ENCODE results near the gene MTERF2. TPM values are rescaled to one million over a fixed set of nuclear protein-coding genes. Genes with fewer than 3 reads are reported as not detected.
A peak's percentile ranks its signal among the peaks of the same experiment; 100 is the strongest.
"Not testable (repeated sequence)": the region's sequence is repeated elsewhere in the genome, so short reads cannot be mapped to it uniquely, and the experiment has no call there.

MTERF2 gene
- total RNA-seq, 1 donor from 2014 or later, result 18.3 TPM

- not testable (repeated sequence) for DNase-seq (ENCODE audit: low spot score in 2 of 2); FAIRE-seq
Measured at GRCh38 chr12:106996102-106996501, 9.2 kb upstream of the MTERF2 start.

GRCh38 chr12:106994579-106995220 lies 7.8 kb upstream of the MTERF2 start:
- DNase-seq (ENCODE audit: low spot score in 2 of 2) (no peak), FAIRE-seq (no peak)

GRCh38 chr12:106987846-106988245 lies 900 bp upstream of the MTERF2 start:
- no peak for DNase-seq (ENCODE audit: low spot score in 2 of 2)
- FAIRE-seq, result no peak

GRCh38 chr12:106986135-106986534 lies 811 bp downstream of the MTERF2 start:
- DNase-seq (ENCODE audit: low spot score in 2 of 2) (no peak), FAIRE-seq (no peak)

DNA sequence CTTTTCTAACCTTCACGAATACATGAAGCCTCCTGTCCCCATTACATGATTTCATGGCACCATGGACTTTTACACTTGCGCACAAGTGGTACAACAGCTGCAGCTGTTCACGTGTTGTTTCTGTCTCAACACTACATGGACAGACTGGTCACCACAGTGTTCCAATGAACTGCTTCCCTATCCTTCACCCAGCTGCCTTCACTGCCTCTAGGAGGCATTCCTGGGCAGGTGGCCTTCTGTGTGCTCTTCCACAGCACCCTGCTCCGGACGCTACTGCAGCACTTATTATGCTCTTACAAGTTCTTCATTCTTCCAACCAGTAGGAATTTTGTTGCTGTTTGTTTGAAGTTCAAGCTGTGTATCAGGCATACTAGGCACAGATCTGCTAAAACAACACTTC lies 1.5 kb downstream of the MTERF2 start:
- no peak for DNase-seq (ENCODE audit: low spot score in 2 of 2)
- FAIRE-seq, result no peak

GRCh38 chr12:106984588-106985137 lies 2.3 kb downstream of the MTERF2 start:
- FAIRE-seq, result no peak
- DNase-seq (ENCODE audit: low spot score in 2 of 2), result no peak

GRCh38 chr12:106982229-106982628 lies 4.7 kb downstream of the MTERF2 start:
- FAIRE-seq (no peak), DNase-seq (ENCODE audit: low spot score in 2 of 2) (no peak)

- DNase-seq (ENCODE audit: low spot score in 2 of 2), result no peak
- no peak for FAIRE-seq
Measured at GRCh38 chr12:106981788-106982187, 5.2 kb downstream of the MTERF2 start.

DNA sequence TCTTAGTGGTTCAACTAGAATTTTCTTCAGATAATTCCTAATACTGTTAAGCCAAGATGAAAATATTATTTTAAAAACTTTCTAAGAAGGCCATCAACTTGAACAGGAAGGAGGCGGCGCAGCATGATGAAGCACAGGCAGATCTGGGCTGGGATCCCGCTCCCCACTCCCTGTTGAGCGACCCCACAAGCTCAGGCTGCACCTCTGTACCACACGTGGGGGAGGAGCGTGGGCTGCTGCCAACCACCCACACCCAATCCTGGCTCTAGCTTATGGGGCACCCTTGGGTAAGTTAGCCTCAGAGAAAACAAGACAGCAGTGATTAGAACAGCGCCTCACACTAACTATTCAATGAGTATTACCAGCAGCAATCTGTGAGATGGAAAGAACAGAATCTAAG lies 6.0 kb downstream of the MTERF2 start:
- no peak for FAIRE-seq
- no peak for DNase-seq (ENCODE audit: low spot score in 2 of 2)

GRCh38 chr12:106978035-106978800 lies 8.7 kb downstream of the MTERF2 start:
- DNase-seq (ENCODE audit: low spot score in 2 of 2) (no peak), FAIRE-seq (no peak)

DNA sequence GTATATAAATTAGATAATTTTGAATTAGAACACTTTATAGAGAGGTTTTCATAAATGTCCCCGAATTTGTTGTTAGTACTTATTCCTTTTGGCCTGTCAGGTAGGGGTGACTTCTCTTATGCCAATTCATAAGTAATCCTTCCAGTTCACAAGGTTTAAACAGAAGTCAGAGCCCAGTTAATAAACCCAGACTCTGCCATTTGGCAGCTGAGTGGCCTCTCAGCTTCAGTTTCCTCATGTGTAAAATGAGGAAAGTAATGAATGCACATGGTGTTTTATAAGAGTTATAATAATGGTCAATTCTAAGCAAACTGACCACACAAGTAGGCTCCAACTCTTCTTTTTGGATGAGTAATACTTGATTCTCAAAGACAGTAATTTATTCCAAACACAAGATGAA lies 10.3 kb downstream of the MTERF2 start:
- DNase-seq (ENCODE audit: low spot score in 2 of 2), result no peak
- no peak for FAIRE-seq

DNA sequence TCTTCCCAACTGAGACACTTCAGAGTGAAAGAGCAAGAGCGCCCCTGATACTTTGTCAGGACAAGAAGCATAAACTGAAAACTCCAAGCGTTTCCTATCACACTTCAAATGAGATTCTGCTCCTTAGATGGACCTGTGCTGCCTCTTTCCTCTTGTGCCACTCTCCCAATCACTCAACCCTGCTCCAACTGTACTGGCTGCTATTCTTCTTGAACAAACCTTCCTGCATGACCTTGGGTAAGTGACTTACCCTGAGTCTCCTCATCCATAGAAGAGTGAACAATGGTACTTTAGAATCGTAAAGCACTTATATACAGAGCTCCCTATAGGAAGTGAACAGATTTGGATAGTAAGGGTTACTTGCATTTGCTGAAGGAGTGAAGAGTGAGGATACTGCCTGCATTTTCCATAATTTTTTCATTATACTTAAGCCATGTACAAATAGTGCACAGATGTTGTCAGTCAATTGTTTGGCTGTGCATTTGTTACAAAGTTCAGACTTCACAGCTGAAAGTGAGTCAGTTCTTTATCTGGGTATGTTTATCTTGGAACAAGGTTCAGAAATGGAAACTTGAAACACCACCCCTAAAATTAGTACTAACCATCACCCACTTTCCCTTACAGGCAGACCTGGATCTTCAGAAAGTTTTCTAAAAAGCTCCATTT lies 10.8 kb downstream of the MTERF2 start:
- FAIRE-seq, result no peak
- no peak for DNase-seq (ENCODE audit: low spot score in 2 of 2)

- DNase-seq (ENCODE audit: low spot score in 2 of 2) (no peak), FAIRE-seq (no peak)
Measured at GRCh38 chr12:106975098-106975497, 11.8 kb downstream of the MTERF2 start.

- no peak for FAIRE-seq
Measured at GRCh38 chr12:106974511-106974910, 12.4 kb downstream of the MTERF2 start.

GRCh38 chr12:106973545-106973944 lies 13.4 kb downstream of the MTERF2 start:
- FAIRE-seq, result no peak

More at GRCh38 chr12:106974511-106974910, 12.4 kb downstream of the MTERF2 start:
- no peak for DNase-seq (ENCODE audit: low spot score in 2 of 2)

GRCh38 chr12:106971065-106971464 lies 15.9 kb downstream of the MTERF2 start:
- FAIRE-seq (no peak), DNase-seq (ENCODE audit: low spot score in 2 of 2) (no peak)

More at GRCh38 chr12:106973545-106973944, 13.4 kb downstream of the MTERF2 start:
- no peak for DNase-seq (ENCODE audit: low spot score in 2 of 2)

GRCh38 chr12:106964526-106964925 lies 22.4 kb downstream of the MTERF2 start:
- FAIRE-seq, result no peak
- no peak for DNase-seq (ENCODE audit: low spot score in 2 of 2)

DNA sequence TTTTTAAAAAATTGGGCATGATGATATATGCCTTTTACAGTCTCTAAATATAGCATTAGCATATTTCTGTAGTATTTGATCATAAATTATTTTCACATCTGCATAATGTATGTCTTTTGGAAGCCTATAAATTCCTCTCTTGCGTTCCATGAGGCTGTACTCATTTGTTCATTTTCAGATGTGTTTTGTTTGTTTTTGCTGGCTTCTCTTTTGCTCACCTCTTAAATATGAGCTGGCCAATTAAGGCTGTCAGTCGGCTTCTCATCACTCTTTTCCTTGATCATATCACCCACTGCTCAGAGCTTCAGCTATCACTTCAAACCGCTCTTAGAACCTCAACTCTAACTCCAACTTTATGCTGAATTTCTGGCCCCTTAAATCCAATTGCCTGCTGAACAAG lies 24.7 kb downstream of the MTERF2 start:
- FAIRE-seq, result no peak
- no peak for DNase-seq (ENCODE audit: low spot score in 2 of 2)

DNA sequence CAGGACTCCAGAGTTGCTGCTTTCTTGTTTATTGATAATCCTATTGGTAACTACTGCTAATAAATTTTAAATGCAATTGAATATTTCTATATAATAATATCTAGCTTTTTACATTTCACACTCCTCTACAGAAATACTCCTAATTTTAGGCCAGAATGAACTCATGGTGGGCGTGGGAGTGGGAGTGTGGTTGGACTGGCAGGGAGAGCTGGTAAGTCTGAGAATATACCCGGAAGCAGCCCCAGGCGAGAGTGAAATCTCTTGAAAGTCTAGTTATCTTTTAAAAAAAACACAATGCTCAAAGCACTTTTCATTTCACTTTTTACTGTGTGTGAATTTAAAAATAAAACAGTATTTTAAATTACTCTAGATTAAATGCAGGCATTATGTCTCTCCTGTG lies 26.5 kb downstream of the MTERF2 start:
- DNase-seq (ENCODE audit: low spot score in 2 of 2) (no peak), FAIRE-seq (no peak)

- DNase-seq (ENCODE audit: low spot score in 2 of 2) (no peak), FAIRE-seq (no peak)
Measured at GRCh38 chr12:106957583-106957982, 29.4 kb downstream of the MTERF2 start.

GRCh38 chr12:106956048-106956578 lies 30.8 kb downstream of the MTERF2 start:
- FAIRE-seq (no peak), DNase-seq (ENCODE audit: low spot score in 2 of 2) (peak in 1 of 2 donors; percentile 55)

Data from frontal cortex (tissue), 4 donors.